GM21526 (cell line): ENCODE results near the gene BICRA.
"Not testable (repeated sequence)": the region's sequence is repeated elsewhere in the genome, so short reads cannot be mapped to it uniquely, and the experiment has no call there.

ENCODE experiments used
- ATAC-seq: cut with Tn5 transposase; IDR thresholded peaks from one replicate; pipeline ENCODE4 v1.9.1; 2021; ENCODE audit warnings: moderate library complexity; ENCODE audit not compliant: unreplicated experiment, low FRiP score

Gene BICRA

GRCh38 chr19:47608969-47609905 is at the start of gene BICRA:
Gene BICRA (plus strand): TSS chr19:47609134. CDS start chr19:47673575, 64,441 bp downstream.
- ATAC-seq: peak; percentile 33

GRCh38 chr19:47560999-47561398 is 47.9 kb upstream of the BICRA start:
- ATAC-seq: no peak

- ATAC-seq: no peak
Observed at GRCh38 chr19:47561440-47562057, 47.4 kb upstream of the BICRA start.

- no peak for ATAC-seq
Observed at GRCh38 chr19:47564081-47564480, 44.9 kb upstream of the BICRA start.

GRCh38 chr19:47569331-47569730 is 39.6 kb upstream of the BICRA start:
- no peak for ATAC-seq

- ATAC-seq: no peak
Observed at GRCh38 chr19:47572635-47573034, 36.3 kb upstream of the BICRA start.

GRCh38 chr19:47573071-47574026 is 35.6 kb upstream of the BICRA start, which contains the start of gene ZNF541:
Gene ZNF541 (minus strand): TSS chr19:47573148. CDS start chr19:47555856, 17,292 bp downstream.
- no peak for ATAC-seq

- ATAC-seq: no peak
Observed at GRCh38 chr19:47580397-47580796, 28.5 kb upstream of the BICRA start.

GRCh38 chr19:47581605-47582319 is 27.2 kb upstream of the BICRA start:
- no peak for ATAC-seq

GRCh38 chr19:47582320-47582909 is 26.5 kb upstream of the BICRA start:
- no peak for ATAC-seq

- not testable (repeated sequence) for ATAC-seq
Observed at GRCh38 chr19:47583161-47583560, 25.8 kb upstream of the BICRA start.

- ATAC-seq: no peak
Observed at GRCh38 chr19:47587295-47587694, 21.6 kb upstream of the BICRA start.

GRCh38 chr19:47589824-47590223 is 19.1 kb upstream of the BICRA start:
- ATAC-seq: no peak

GRCh38 chr19:47593860-47594259 is 15.1 kb upstream of the BICRA start:
- no peak for ATAC-seq

- ATAC-seq: no peak
Observed at GRCh38 chr19:47595944-47596343, 13.0 kb upstream of the BICRA start.

- ATAC-seq: no peak
Observed at GRCh38 chr19:47598407-47599349, 10.3 kb upstream of the BICRA start.

GRCh38 chr19:47599671-47600245 is 9.2 kb upstream of the BICRA start:
- ATAC-seq: not testable (repeated sequence)
